Upper lobe of right lung (tissue), 1 donor: ENCODE results near the gene RAB15. TPM values are rescaled to one million over a fixed set of nuclear protein-coding genes. Genes with fewer than 3 reads are reported as not detected.

Source experiments
- ATAC-seq: fragments of 200-7000 bp; cut with Tn5 transposase; one replicate; pipeline ENCODE4 v1.9.1; 2020; ENCODE audit warnings: mild to moderate bottlenecking, moderate library complexity
- DNase-seq: peaks from one replicate; pipeline ENCODE4 v3.0.0-alpha.2; 2020
- H3K27ac ChIP-seq: fragments of 200-600 bp; one replicate; pipeline ENCODE4 v1.8.0; 2022
- H3K27me3 ChIP-seq: fragments of 200-600 bp; one replicate; pipeline ENCODE4 v1.8.0; 2022; ENCODE audit warnings: mild to moderate bottlenecking
- H3K36me3 ChIP-seq: fragments of 200-600 bp; one replicate; pipeline ENCODE4 v1.8.0; 2022
- H3K4me1 ChIP-seq: fragments of 200-600 bp; one replicate; pipeline ENCODE4 v1.8.0; 2022
- H3K4me3 ChIP-seq: fragments of 200-600 bp; one replicate; pipeline ENCODE4 v1.8.0; 2022; ENCODE audit warnings: mild to moderate bottlenecking
- H3K9me3 ChIP-seq: fragments of 200-600 bp; one replicate; pipeline ENCODE4 v1.8.0; 2022
- CTCF ChIP-seq: fragments of 200-600 bp; IDR thresholded peaks from one replicate; pipeline ENCODE4 v1.8.0; 2022; ENCODE audit warnings: antibody characterized with exemption
- intact Hi-C: fragments of 100-400 bp; cut with DNase I; formaldehyde crosslinking; loops from one replicate; pipeline ENCODE4 v1.11.0; 2022
- total RNA-seq: library from RNA; stranded (reverse); fragmentation: NEBNext Ultra II Directional; extraction: Animal tissue kit (Norgen Biotek cat#: 25700); gene quantifications from one replicate; pipeline ENCODE4 v1.2.1, GENCODE V29; 2021
- donor health status: DM: no; HTN: yes; CAD: no; lungs with severe emphysema.

Gene RAB15
- total RNA-seq, 1 donor from 2014 or later, result 21.5 TPM

- DNase-seq, result no peak
- no peak for TF ChIP-seq CTCF
- Histone ChIP-seq H3K36me3 (no peaks in the 10 kb centered on the region), H3K9me3 (no peaks in the 10 kb centered on the region), H3K27me3 (no peaks in the 10 kb centered on the region), H3K27ac (no peak overlapping the region), H3K4me1 (peaks cover 13% of the 10 kb centered on the region), H3K4me3 (no peak overlapping the region)
- intact Hi-C loops, result no loop called here
- ATAC-seq, result no peak
Observed at GRCh38 chr14:64995291-64995690, 23.2 kb upstream of the RAB15 start.

DNA sequence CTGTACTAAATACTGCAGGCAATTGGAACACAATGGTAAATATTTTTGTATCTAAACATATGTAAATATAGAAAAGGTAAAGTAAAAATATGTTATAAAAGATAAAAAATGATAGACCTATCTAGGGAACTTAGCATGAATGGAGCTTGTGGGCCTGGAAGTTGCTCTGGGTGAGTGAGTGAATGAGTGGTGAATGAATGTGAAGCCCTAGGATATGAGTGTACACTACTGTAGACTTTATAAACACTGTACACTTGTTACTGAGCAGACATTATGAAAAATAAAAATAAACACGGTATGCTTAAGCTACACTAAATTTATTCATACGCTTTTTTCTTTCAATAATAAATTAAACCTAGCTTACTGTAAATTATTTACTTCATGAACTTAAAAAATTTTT, 22.4 kb upstream of the RAB15 start:
- TF ChIP-seq CTCF, result no peak
- intact Hi-C loops, result no loop called here
- Histone ChIP-seq H3K36me3 (no peaks in the 10 kb centered on the region), H3K9me3 (no peaks in the 10 kb centered on the region), H3K27ac (no peak overlapping the region), H3K27me3 (no peaks in the 10 kb centered on the region), H3K4me1 (peaks cover 20% of the 10 kb centered on the region), H3K4me3 (no peak overlapping the region)
- DNase-seq (no peak), ATAC-seq (no peak)

GRCh38 chr14:64993266-64993930, 21.3 kb upstream of the RAB15 start:
- no peaks in the 10 kb centered on the region for H3K9me3 ChIP-seq
- H3K27ac ChIP-seq, result peak overlapping the region; percentile 55
- H3K27me3 ChIP-seq, result no peaks in the 10 kb centered on the region
- ATAC-seq, result peak; percentile 42
- TF ChIP-seq CTCF, result no peak
- intact Hi-C loops, result no loop called here
- H3K36me3 ChIP-seq, result no peaks in the 10 kb centered on the region
- DNase-seq, result no peak
- peaks cover 24% of the 10 kb centered on the region for H3K4me1 ChIP-seq
- H3K4me3 ChIP-seq, result no peak overlapping the region

DNA sequence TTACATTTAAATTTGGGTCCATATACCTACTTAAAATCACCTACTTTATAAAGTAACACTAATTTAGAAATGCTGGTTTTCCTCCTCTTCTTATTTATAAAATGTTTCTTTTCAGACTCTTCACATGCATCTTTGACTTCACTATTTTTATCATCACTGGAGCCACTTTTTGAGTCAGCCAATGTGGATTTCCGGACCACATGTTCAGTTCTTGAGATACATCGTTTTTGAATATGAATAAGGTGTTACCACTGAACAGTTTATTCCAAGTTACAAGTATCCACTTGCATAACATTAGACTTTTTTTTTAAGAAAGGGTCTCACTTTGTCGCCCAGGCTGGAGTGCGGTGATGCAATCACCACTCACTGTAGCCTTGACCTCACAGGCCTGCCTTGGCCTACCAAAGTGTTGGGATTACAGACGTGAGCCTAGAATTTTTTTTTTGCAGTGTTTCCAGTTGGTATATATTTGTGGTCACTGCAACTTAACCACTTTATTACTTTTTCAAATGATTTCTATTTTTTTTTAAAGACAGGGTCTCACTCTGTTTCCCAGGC, 20.3 kb upstream of the RAB15 start:
- ATAC-seq (peak; percentile 31), DNase-seq (peak; percentile 66)
- Histone ChIP-seq H3K27ac (peak overlapping the region; percentile 55), H3K4me3 (no peak overlapping the region), H3K36me3 (no peaks in the 10 kb centered on the region), H3K4me1 (peaks cover 32% of the 10 kb centered on the region), H3K9me3 (no peaks in the 10 kb centered on the region), H3K27me3 (no peaks in the 10 kb centered on the region)
- intact Hi-C loops, result no loop called here
- no peak for TF ChIP-seq CTCF

DNA sequence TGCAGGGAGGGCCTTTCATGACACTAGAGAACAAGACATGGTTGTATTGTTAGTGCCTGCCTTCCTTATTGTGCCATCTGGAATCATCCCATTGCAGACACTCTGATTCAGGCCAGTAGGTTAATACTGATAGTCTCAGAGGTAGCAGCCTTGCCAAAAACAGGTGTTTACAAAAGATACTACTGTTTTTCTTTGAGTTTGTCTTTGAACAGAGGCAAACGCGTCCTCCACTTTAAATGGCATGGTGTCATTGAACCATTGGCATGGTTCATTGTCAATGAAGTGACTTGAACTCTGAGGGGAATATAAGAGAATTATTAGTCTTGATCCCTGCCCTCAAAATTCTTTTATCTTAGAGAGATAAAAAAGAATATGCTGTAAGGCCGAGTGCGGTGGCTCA, 18.8 kb upstream of the RAB15 start:
- H3K4me1 ChIP-seq, result peaks cover 32% of the 10 kb centered on the region
- intact Hi-C loops, result no loop called here
- no peaks in the 10 kb centered on the region for H3K36me3 ChIP-seq
- no peaks in the 10 kb centered on the region for H3K9me3 ChIP-seq
- no peak overlapping the region for H3K4me3 ChIP-seq
- no peak for DNase-seq
- no peak for ATAC-seq
- no peaks in the 10 kb centered on the region for H3K27me3 ChIP-seq
- TF ChIP-seq CTCF, result no peak
- no peak overlapping the region for H3K27ac ChIP-seq

DNA sequence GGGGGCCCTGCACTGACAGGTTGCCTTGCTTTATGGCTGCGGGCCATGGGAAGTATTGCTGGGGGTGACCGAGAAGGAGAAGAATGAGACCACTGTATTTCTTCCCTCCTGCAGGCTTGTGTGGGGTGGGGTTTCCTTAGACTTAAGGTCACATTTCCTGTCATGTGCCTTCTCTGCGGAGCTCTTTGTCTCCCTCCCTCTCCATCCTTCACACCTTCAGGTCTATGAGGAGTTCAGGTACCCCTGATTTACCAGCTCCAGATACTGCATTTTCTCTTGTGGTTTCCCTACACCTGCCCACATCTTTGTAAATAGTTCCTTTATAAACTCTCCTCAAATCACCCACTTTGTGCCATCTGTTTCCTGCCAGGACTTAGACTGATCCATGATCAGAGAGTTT, 18.2 kb upstream of the RAB15 start:
- intact Hi-C loops, result no loop called here
- Histone ChIP-seq H3K36me3 (no peaks in the 10 kb centered on the region), H3K4me1 (peaks cover 32% of the 10 kb centered on the region), H3K27me3 (no peaks in the 10 kb centered on the region), H3K27ac (no peak overlapping the region), H3K9me3 (no peaks in the 10 kb centered on the region), H3K4me3 (no peak overlapping the region)
- no peak for TF ChIP-seq CTCF
- no peak for DNase-seq
- ATAC-seq, result no peak
